ENCODE measurements around the gene GLDC. TPM values are rescaled to one million over a fixed set of nuclear protein-coding genes. Genes with fewer than 3 reads are reported as not detected.

Gene GLDC
- total RNA-seq, 4 donors from 2014 or later = 0.17 to 2.5 TPM; not detected in 2

DNA sequence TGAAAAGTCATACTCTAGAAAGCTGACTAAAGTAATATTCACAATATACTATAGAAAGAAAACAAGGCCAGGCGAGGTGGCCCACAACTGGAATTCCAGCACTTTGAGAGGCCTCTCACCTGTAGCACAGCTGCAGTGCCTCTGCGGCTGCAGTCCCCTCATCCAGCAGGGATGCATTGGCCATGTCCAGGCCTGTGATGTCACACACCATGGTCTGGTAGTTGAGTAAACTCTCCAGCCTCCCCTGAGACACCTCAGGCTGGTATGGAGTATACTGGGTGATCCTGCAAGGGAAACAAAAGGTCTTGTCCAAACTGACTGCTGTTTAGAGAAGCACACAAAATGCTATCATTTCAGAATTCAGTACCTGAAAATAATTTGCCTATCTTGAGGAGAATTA, 35.5 kb downstream of the GLDC start:
- no peak for DNase-seq (ENCODE audit: extremely low spot score)
- intact Hi-C loops (cut with DNase I) = no loop called here
- Histone ChIP-seq H3K4me1 (no peaks in the 10 kb centered on the region), H3K4me3 (no peak overlapping the region), H3K9me3 (no peaks in the 10 kb centered on the region), H3K36me3 (no peaks in the 10 kb centered on the region), H3K27ac (replicated peaks in 1 of 4) (no peak overlapping the region), H3K27me3 (no peaks in the 10 kb centered on the region)
- 94% methylated on average over 2 of the region's 2 CpGs for WGBS
- TF ChIP-seq, protein P1, sequence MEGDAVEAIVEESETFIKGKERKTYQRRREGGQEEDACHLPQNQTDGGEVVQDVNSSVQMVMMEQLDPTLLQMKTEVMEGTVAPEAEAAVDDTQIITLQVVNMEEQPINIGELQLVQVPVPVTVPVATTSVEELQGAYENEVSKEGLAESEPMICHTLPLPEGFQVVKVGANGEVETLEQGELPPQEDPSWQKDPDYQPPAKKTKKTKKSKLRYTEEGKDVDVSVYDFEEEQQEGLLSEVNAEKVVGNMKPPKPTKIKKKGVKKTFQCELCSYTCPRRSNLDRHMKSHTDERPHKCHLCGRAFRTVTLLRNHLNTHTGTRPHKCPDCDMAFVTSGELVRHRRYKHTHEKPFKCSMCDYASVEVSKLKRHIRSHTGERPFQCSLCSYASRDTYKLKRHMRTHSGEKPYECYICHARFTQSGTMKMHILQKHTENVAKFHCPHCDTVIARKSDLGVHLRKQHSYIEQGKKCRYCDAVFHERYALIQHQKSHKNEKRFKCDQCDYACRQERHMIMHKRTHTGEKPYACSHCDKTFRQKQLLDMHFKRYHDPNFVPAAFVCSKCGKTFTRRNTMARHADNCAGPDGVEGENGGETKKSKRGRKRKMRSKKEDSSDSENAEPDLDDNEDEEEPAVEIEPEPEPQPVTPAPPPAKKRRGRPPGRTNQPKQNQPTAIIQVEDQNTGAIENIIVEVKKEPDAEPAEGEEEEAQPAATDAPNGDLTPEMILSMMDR (IDR thresholded peaks at IDR 0.05) = no peak
- TF ChIP-seq POLR2AphosphoS5 (IDR thresholded peaks at IDR 0.05) (no peak), EP300 (IDR thresholded peaks at IDR 0.05) (no peak), POLR2A (IDR thresholded peaks at IDR 0.05; ENCODE audit: low read depth) (no peak)

DNA sequence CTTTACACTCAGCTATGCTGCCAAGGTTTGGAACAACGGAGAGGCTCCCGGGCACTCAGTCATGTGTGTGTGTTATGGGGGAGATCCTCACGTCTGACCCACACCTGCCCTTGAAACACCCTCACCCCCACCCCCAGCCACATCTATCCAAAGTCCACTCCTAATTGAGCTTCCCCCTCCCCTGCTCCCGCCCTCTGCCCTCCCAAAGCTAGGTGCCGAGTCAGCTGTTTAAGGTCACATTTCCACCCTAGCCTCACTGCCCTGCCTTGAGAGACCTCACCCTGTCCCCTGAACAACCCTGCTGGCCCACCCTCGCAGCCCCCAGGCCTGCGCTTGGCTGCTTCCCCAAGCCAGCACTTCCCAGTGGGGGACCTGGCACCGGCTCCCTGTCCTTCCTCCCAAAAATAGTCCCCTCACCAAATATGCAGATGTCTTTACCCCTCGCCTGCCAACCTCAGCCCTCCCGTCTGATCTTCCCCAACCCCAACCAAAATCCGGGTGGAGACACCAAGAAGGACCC, 36.0 kb downstream of the GLDC start:
- Histone ChIP-seq H3K4me1 (no peaks in the 10 kb centered on the region), H3K27me3 (no peaks in the 10 kb centered on the region), H3K27ac (replicated peaks in 1 of 4) (no peak overlapping the region), H3K9me3 (no peaks in the 10 kb centered on the region), H3K4me3 (no peak overlapping the region), H3K36me3 (no peaks in the 10 kb centered on the region)
- TF ChIP-seq, protein P1 (IDR thresholded peaks at IDR 0.05) = no peak
- TF ChIP-seq POLR2A (IDR thresholded peaks at IDR 0.05; ENCODE audit: low read depth) (no peak), POLR2AphosphoS5 (IDR thresholded peaks at IDR 0.05) (no peak), EP300 (IDR thresholded peaks at IDR 0.05) (no peak)
- WGBS = 96% methylated on average over 11 of the region's 11 CpGs
- intact Hi-C loops (cut with DNase I) = no loop called here
- no peak for DNase-seq (ENCODE audit: extremely low spot score)

DNA sequence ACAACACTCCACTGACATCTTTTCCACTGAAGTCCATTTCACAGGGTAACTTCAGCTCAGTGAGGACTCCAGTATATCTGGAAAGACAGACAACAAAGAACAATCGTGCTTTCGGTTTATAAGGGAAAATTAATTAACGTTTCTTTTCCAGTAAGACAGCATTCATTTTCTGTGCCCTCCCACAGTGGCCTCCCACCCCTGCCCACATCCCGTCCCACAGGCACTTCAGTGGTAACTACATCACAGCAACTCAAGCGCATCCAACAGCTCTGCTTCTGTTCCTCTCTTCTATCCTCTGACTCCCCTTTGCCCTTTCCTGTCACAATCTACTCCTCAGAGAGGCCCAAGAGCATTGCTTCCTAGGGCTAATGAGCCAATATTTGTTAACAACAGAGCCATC, 40.3 kb downstream of the GLDC start:
- no peak for TF ChIP-seq POLR2A (IDR thresholded peaks at IDR 0.05; ENCODE audit: low read depth)
- no peak for TF ChIP-seq EP300 (IDR thresholded peaks at IDR 0.05)
- no peak for TF ChIP-seq POLR2AphosphoS5 (IDR thresholded peaks at IDR 0.05)
- TF ChIP-seq, protein P1 (IDR thresholded peaks at IDR 0.05) = no peak
- WGBS = 76% methylated on average over 5 of the region's 5 CpGs
- Histone ChIP-seq H3K36me3 (no peaks in the 10 kb centered on the region), H3K4me1 (no peaks in the 10 kb centered on the region), H3K27ac (replicated peaks in 1 of 4) (no peak overlapping the region), H3K4me3 (no peak overlapping the region), H3K27me3 (no peaks in the 10 kb centered on the region), H3K9me3 (no peaks in the 10 kb centered on the region)
- DNase-seq (ENCODE audit: extremely low spot score) = no peak
- intact Hi-C loops (cut with DNase I) = no loop called here

DNA sequence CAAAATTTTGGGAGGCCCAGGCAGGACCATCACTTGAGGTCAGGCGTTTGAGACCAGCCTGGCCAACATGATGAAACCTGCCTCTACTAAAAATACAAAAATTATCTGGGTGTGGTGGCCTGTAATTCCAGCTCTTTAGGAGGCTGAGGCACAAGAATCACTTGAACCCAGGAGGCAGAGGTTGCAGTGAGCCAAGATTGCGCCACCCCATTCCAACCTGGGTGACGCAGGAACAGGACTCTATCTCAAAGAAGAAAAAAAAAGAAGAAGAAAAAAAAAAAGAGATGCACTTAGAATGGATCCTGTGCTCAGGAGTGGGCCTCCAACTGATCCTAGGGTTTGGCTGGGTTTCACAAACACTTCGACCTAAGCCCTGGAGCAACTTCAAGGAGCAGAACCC, 45.1 kb downstream of the GLDC start:
- Histone ChIP-seq H3K4me3 (no peak overlapping the region), H3K36me3 (no peaks in the 10 kb centered on the region), H3K27ac (replicated peaks in 1 of 4) (no peak overlapping the region), H3K9me3 (no peaks in the 10 kb centered on the region), H3K27me3 (no peaks in the 10 kb centered on the region), H3K4me1 (no peaks in the 10 kb centered on the region)
- TF ChIP-seq POLR2AphosphoS5 (IDR thresholded peaks at IDR 0.05) = no peak
- TF ChIP-seq POLR2A (IDR thresholded peaks at IDR 0.05; ENCODE audit: low read depth) = no peak
- no peak for TF ChIP-seq EP300 (IDR thresholded peaks at IDR 0.05)
- TF ChIP-seq, protein P1 (IDR thresholded peaks at IDR 0.05) = no peak
- WGBS = 93% methylated on average over 4 of the region's 4 CpGs
- intact Hi-C loops (cut with DNase I) = no loop called here
- no peak for DNase-seq (ENCODE audit: extremely low spot score)

DNA sequence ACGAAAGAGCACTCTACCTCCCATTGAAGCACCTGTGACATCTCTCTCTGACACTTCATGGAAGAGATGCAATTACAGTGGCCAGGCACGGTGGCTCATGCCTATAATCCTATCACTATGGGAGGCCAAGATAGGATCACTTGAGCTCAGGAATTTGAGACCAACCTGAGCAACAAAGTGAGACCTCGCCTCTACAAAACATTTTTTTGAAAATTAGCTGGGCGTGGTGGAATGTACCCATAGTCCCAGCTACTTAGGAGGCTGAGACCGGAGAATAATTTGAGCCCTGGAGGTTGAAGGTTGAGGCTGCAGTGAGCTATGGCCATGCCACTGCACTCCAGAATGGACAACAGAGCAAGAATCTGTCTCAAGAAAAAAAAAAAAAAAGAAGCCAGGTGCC, 45.5 kb downstream of the GLDC start:
- WGBS = 97% methylated on average over 4 of the region's 5 CpGs
- intact Hi-C loops (cut with DNase I) = no loop called here
- TF ChIP-seq, protein P1 (IDR thresholded peaks at IDR 0.05) = no peak
- TF ChIP-seq POLR2AphosphoS5 (IDR thresholded peaks at IDR 0.05) (no peak), POLR2A (IDR thresholded peaks at IDR 0.05; ENCODE audit: low read depth) (no peak), EP300 (IDR thresholded peaks at IDR 0.05) (no peak)

More for the DNA sequence above, 45.5 kb downstream of the GLDC start:
- H3K4me3 ChIP-seq = no peak overlapping the region
- no peak overlapping the region for H3K27ac ChIP-seq (replicated peaks in 1 of 4)
- no peaks in the 10 kb centered on the region for H3K9me3 ChIP-seq
- no peaks in the 10 kb centered on the region for H3K27me3 ChIP-seq
- no peak for DNase-seq (ENCODE audit: extremely low spot score)
- H3K4me1 ChIP-seq = no peaks in the 10 kb centered on the region
- H3K36me3 ChIP-seq = no peaks in the 10 kb centered on the region
